ENCODE measurements around the gene AUTS2.

Gene AUTS2

GRCh38 chr7:70730451-70731110, 1132.3 kb downstream of the AUTS2 start:
- Histone ChIP-seq H3K27me3 (ENCODE audit: insufficient read depth, poor library complexity, severe bottlenecking) (no peaks in the 10 kb centered on the region), H3K27ac (replicated peaks) (no peak overlapping the region), H3K4me3 (replicated peaks; ENCODE audit: insufficient read depth, low read length) (no peak overlapping the region)
- TF ChIP-seq CTCF (IDR thresholded peaks at IDR 0.05; ENCODE audit: insufficient read depth, low read length) (no peak), GABPA (IDR thresholded peaks at IDR 0.05; ENCODE audit: low read depth) (no peak), REST (IDR thresholded peaks at IDR 0.05; ENCODE audit: insufficient replicate concordance, low read depth) (no peak), SPI1 (IDR thresholded peaks at IDR 0.05; ENCODE audit: borderline replicate concordance, low read depth) (no peak), POLR2AphosphoS5 (IDR thresholded peaks at IDR 0.05; ENCODE audit: low read depth) (no peak)
- DNase-seq (ENCODE audit: low read depth in 1 of 2, low spot score in 1 of 2) = no peak

GRCh38 chr7:70733090-70733489, 1134.8 kb downstream of the AUTS2 start:
- no peak overlapping the region for H3K27ac ChIP-seq (replicated peaks)
- H3K4me3 ChIP-seq (replicated peaks; ENCODE audit: insufficient read depth, low read length) = no peak overlapping the region
- no peaks in the 10 kb centered on the region for H3K27me3 ChIP-seq (ENCODE audit: insufficient read depth, poor library complexity, severe bottlenecking)
- TF ChIP-seq CTCF (IDR thresholded peaks at IDR 0.05; ENCODE audit: insufficient read depth, low read length) (no peak), SPI1 (IDR thresholded peaks at IDR 0.05; ENCODE audit: borderline replicate concordance, low read depth) (no peak), GABPA (IDR thresholded peaks at IDR 0.05; ENCODE audit: low read depth) (no peak), POLR2AphosphoS5 (IDR thresholded peaks at IDR 0.05; ENCODE audit: low read depth) (no peak), REST (IDR thresholded peaks at IDR 0.05; ENCODE audit: insufficient replicate concordance, low read depth) (no peak)
- DNase-seq (ENCODE audit: low read depth in 1 of 2, low spot score in 1 of 2) = no peak

GRCh38 chr7:70734411-70734810, 1136.1 kb downstream of the AUTS2 start:
- H3K4me3 ChIP-seq (replicated peaks; ENCODE audit: insufficient read depth, low read length) = no peak overlapping the region
- no peaks in the 10 kb centered on the region for H3K27me3 ChIP-seq (ENCODE audit: insufficient read depth, poor library complexity, severe bottlenecking)
- DNase-seq (ENCODE audit: low read depth in 1 of 2, low spot score in 1 of 2) = no peak
- H3K27ac ChIP-seq (replicated peaks) = no peak overlapping the region
- TF ChIP-seq POLR2AphosphoS5 (IDR thresholded peaks at IDR 0.05; ENCODE audit: low read depth) = no peak
- no peak for TF ChIP-seq CTCF (IDR thresholded peaks at IDR 0.05; ENCODE audit: insufficient read depth, low read length)
- no peak for TF ChIP-seq GABPA (IDR thresholded peaks at IDR 0.05; ENCODE audit: low read depth)
- TF ChIP-seq SPI1 (IDR thresholded peaks at IDR 0.05; ENCODE audit: borderline replicate concordance, low read depth) = no peak

- TF ChIP-seq REST (IDR thresholded peaks at IDR 0.05; ENCODE audit: insufficient replicate concordance, low read depth) (no peak), GABPA (IDR thresholded peaks at IDR 0.05; ENCODE audit: low read depth) (no peak), SPI1 (IDR thresholded peaks at IDR 0.05; ENCODE audit: borderline replicate concordance, low read depth) (no peak), POLR2AphosphoS5 (IDR thresholded peaks at IDR 0.05; ENCODE audit: low read depth) (no peak), CTCF (IDR thresholded peaks at IDR 0.05; ENCODE audit: insufficient read depth, low read length) (no peak)
- no peak for DNase-seq (ENCODE audit: low read depth in 1 of 2, low spot score in 1 of 2)
- H3K27ac ChIP-seq (replicated peaks) = no peak overlapping the region
- no peaks in the 10 kb centered on the region for H3K27me3 ChIP-seq (ENCODE audit: insufficient read depth, poor library complexity, severe bottlenecking)
- H3K4me3 ChIP-seq (replicated peaks; ENCODE audit: insufficient read depth, low read length) = no peak overlapping the region
Observed at GRCh38 chr7:70735313-70735712, 1137.0 kb downstream of the AUTS2 start.

Measured in HL-60 (cell line).